ENCODE data around the gene HSP90AA1.

The HSP90AA1 gene

DNA sequence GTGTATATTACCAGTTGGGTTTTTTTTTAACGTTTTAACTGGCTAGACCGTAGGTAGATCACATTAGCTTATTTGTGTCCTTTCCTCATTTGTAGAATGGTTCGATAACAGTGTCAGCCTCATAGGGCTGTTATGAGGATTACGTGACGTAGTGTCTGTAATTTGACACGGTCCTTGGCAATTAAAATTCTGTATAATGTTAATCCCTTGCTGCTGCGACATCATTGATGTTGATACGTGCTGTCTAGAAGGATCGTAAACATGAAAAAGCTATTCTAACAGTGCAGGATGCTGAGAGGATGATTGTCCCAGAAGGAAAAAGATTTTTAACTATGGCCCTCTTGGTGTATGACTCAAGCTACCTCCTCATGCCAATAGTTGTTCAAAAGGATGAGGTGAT, 50.9 kb downstream of the HSP90AA1 start:
- FAIRE-seq: no peak

DNA sequence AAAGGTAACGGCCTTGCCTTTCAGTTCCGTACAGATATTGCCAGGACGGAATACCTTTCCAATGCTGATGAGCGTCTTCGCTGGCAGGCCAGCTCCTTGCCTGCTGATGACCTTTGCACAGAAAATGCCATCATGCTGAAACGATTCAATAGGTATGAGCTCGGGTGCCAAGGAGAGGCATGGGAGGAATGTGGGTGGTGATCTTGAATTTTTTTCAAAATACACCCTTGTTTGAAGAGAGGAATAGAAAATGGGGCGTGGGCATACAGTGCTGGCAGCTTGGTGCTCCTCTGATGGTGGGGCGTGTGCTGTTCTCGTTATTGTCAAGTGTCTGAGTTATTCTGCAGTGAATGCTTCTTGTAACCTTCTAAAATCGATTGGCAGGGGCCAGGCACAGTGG, 52.5 kb downstream of the HSP90AA1 start:
- FAIRE-seq: no peak

DNA sequence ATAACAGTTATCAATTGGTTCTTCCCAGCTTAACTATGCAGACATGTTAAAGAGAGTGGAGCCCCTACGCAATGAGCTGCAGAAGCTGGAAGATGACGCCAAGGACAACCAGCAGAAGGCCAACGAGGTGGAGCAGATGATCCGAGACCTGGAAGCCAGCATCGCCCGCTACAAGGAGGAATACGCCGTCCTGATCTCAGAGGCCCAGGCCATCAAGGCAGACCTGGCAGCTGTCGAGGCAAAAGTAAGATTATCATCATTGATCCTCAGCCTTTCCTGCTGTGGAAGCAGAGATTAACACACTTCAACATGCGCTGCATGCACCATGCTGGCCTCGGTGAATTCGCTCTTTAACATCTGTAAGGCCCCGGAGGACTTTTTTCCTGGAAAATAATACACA, 53.6 kb downstream of the HSP90AA1 start:
- no peak for FAIRE-seq

Data from islet of Langerhans (tissue), 1 donor.